Skeletal muscle tissue (tissue), 4 donors: ENCODE data around the gene CIB1. TPM values are rescaled to one million over a fixed set of nuclear protein-coding genes. Genes with fewer than 3 reads are reported as not detected.
"Not testable (repeated sequence)": the region's sequence is repeated elsewhere in the genome, so short reads cannot be mapped to it uniquely, and the experiment has no call there.

ENCODE experiments used
- H3K27ac ChIP-seq: one replicate; pipeline ENCODE4 v1.7.0; 2013; ENCODE audit warnings: mild to moderate bottlenecking, low read depth, low read length, inconsistent platforms
- H3K27me3 ChIP-seq, 3 donors: one replicate each; pipeline ENCODE4 v1.7.0; 2013; ENCODE audit warnings: low read length in 3 of 3; ENCODE audit not compliant: control insufficient read depth in 3 of 3, insufficient read depth in 3 of 3
- H3K36me3 ChIP-seq, 3 donors: one replicate each; pipeline ENCODE4 v1.7.0; 2013; ENCODE audit warnings: low read length in 3 of 3; ENCODE audit not compliant: control insufficient read depth in 3 of 3, insufficient read depth in 3 of 3
- H3K4me1 ChIP-seq, 3 donors: one replicate each; pipeline ENCODE4 v1.7.0; 2013; ENCODE audit warnings: low read length in 3 of 3, mild to moderate bottlenecking in 3 of 3; ENCODE audit not compliant: control insufficient read depth in 3 of 3, insufficient read depth in 3 of 3
- H3K4me3 ChIP-seq, 3 donors: one replicate each; pipeline ENCODE4 v1.7.0; 2013; ENCODE audit warnings: low read length in 3 of 3
- H3K9ac ChIP-seq, 3 donors: one replicate each; pipeline ENCODE4 v1.7.0; 2013; ENCODE audit warnings: low read length in 3 of 3, mild to moderate bottlenecking in 3 of 3, moderate library complexity in 2 of 3, low read depth in 1 of 3
- H3K9me3 ChIP-seq, 3 donors: one replicate each; pipeline ENCODE4 v1.7.0; 2013; ENCODE audit warnings: low read length in 3 of 3; ENCODE audit not compliant: control insufficient read depth in 3 of 3
- total RNA-seq: library from RNA; depleted of rRNA; stranded (reverse); fragments of >200 nt; gene quantifications from one replicate; pipeline ENCODE4 v1.2.3, GENCODE V29; 2014
- donor health status: Osteomylitis.

The CIB1 gene
- total RNA-seq, 1 donor from 2014 or later: 7.8 TPM

DNA sequence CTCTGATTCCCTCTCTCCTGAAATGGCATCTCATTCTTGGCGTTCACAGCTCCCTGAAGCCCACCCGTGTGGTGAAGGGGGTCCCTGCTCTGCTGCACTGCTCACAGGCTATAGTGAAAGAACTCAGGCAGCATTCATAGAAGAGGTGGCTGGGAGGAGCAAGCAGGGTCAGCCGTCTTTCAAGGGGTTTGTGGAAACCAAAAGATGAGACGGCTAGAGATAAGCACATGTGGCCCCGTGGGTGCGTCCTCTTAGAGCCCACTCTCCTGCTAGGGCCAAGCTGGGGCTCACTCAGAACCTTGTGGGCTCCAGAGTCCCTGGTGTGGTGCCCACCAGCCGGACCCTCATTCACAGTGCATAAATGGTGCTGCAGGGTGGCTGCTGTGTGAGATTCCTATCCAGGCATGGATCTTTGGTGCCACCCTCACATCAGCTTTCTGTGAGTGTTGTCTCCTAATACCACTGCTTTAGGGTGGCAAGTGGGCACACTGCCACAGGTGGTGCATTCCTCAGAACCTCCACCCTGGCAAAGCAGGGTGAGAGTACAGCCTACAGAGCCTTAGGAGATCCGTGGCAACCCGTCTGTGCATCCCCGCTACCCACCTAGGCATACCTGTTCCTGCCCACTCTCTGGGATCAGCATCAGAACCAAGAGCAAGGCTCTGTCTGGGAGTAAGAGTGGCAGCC, 43.8 kb downstream of the CIB1 start:
- Histone ChIP-seq H3K4me1 (peaks cover 25 to 39% (median 29%) of the 10 kb centered on the region in 3 donors), H3K27ac (no peak overlapping the region), H3K9ac (no peak overlapping the region), H3K27me3 (no peaks in the 10 kb centered on the region), H3K4me3 (no peak overlapping the region), H3K36me3 (no peaks in the 10 kb centered on the region), H3K9me3 (no peaks in the 10 kb centered on the region)

GRCh38 chr15:90188914-90189748, 44.6 kb downstream of the CIB1 start:
- no peaks in the 10 kb centered on the region for H3K27me3 ChIP-seq
- no peaks in the 10 kb centered on the region for H3K9me3 ChIP-seq
- H3K9ac ChIP-seq: no peak overlapping the region
- H3K36me3 ChIP-seq: no peaks in the 10 kb centered on the region
- H3K27ac ChIP-seq: no peak overlapping the region
- H3K4me1 ChIP-seq: peaks cover 29 to 43% (median 34%) of the 10 kb centered on the region in 3 donors
- H3K4me3 ChIP-seq: no peak overlapping the region

GRCh38 chr15:90188065-90188464, 45.7 kb downstream of the CIB1 start:
- H3K4me3 ChIP-seq, H3K27me3 ChIP-seq, H3K9ac ChIP-seq, H3K27ac ChIP-seq, H3K9me3 ChIP-seq, H3K36me3 ChIP-seq: not testable (repeated sequence)
- peaks cover 28 to 39% (median 28%) of the 10 kb centered on the region in 3 donors for H3K4me1 ChIP-seq

- no peak overlapping the region for H3K4me3 ChIP-seq
- no peak overlapping the region for H3K9ac ChIP-seq
- no peaks in the 10 kb centered on the region for H3K9me3 ChIP-seq
- H3K4me1 ChIP-seq: peaks cover 22 to 32% (median 23%) of the 10 kb centered on the region in 3 donors
- no peaks in the 10 kb centered on the region for H3K36me3 ChIP-seq
- no peaks in the 10 kb centered on the region for H3K27me3 ChIP-seq
- H3K27ac ChIP-seq: no peak overlapping the region
Observed at GRCh38 chr15:90187257-90187868, 46.4 kb downstream of the CIB1 start.

GRCh38 chr15:90184786-90185704, 48.7 kb downstream of the CIB1 start:
- Histone ChIP-seq H3K9me3 (no peaks in the 10 kb centered on the region), H3K9ac (peak overlapping the region; percentile 74 to 85 (median 81)), H3K27me3 (no peaks in the 10 kb centered on the region), H3K36me3 (no peaks in the 10 kb centered on the region), H3K4me1 (peaks cover 8 to 11% (median 10%) of the 10 kb centered on the region in 3 donors), H3K4me3 (peak overlapping the region; percentile 70 to 85 (median 75)), H3K27ac (peak overlapping the region; percentile 95)

- H3K4me1 ChIP-seq: peaks cover 8 to 11% (median 10%) of the 10 kb centered on the region in 3 donors
- peak overlapping the region; percentile 64 to 85 (median 75) for H3K4me3 ChIP-seq
- H3K9me3 ChIP-seq: no peaks in the 10 kb centered on the region
- H3K27ac ChIP-seq: peak overlapping the region; percentile 95
- no peaks in the 10 kb centered on the region for H3K27me3 ChIP-seq
- H3K9ac ChIP-seq: peak overlapping the region; percentile 74 to 85 (median 81)
- no peaks in the 10 kb centered on the region for H3K36me3 ChIP-seq
Observed at GRCh38 chr15:90184119-90184785, 49.5 kb downstream of the CIB1 start.

DNA sequence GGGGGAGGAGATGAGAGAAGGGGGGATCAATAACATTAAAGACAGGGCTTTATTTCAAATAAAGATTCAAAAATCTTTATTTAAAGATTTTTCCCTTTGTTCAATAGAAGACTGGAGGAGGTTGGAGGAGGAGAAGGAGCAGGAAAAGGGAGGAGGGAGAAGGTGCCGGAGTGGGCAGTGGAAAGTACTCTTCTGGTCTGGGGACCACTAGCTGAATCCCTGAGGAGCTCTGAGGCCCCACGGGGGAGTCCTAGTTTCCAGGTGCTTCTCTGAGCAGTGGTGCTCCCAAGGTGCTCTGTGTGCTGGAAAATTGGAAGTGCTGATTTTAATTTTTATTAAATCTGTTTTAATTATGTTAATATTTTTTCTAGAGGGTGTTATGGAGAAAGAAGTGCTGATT, 52.0 kb downstream of the CIB1 start:
- H3K9ac ChIP-seq: no peak overlapping the region
- H3K4me3 ChIP-seq: no peak overlapping the region
- no peaks in the 10 kb centered on the region for H3K9me3 ChIP-seq
- no peaks in the 10 kb centered on the region for H3K27me3 ChIP-seq
- H3K4me1 ChIP-seq: peaks cover 8 to 11% (median 10%) of the 10 kb centered on the region in 3 donors
- H3K27ac ChIP-seq: no peak overlapping the region
- no peaks in the 10 kb centered on the region for H3K36me3 ChIP-seq
